Measurements from ENCODE around the gene OR7C1.

OR7C1 gene

GRCh38 chr19:14762111-14762510 lies 72.9 kb downstream of the OR7C1 start:
- H3K4me3 ChIP-seq (replicated peaks; ENCODE audit: low read depth, low read length) = no peak overlapping the region
- H3K36me3 ChIP-seq (ENCODE audit: control insufficient read depth, insufficient read depth, low read length) = no peaks in the 10 kb centered on the region
- no peak for TF ChIP-seq CTCF (IDR thresholded peaks at IDR 0.05; ENCODE audit: insufficient read depth, low read length, poor library complexity, severe bottlenecking)
- H3K27me3 ChIP-seq (replicated peaks; ENCODE audit: control insufficient read depth, insufficient read depth, low read length) = no peaks in the 10 kb centered on the region
- DNase-seq (ENCODE audit: extremely low read depth, insufficient read length) = no peak

- no peak for DNase-seq (ENCODE audit: extremely low read depth, insufficient read length)
- H3K36me3 ChIP-seq (ENCODE audit: control insufficient read depth, insufficient read depth, low read length) = no peaks in the 10 kb centered on the region
- no peak for TF ChIP-seq CTCF (IDR thresholded peaks at IDR 0.05; ENCODE audit: insufficient read depth, low read length, poor library complexity, severe bottlenecking)
- no peak overlapping the region for H3K4me3 ChIP-seq (replicated peaks; ENCODE audit: low read depth, low read length)
- H3K27me3 ChIP-seq (replicated peaks; ENCODE audit: control insufficient read depth, insufficient read depth, low read length) = no peaks in the 10 kb centered on the region
These were observed 73.4 kb downstream of the OR7C1 start for GRCh38 chr19:14761607-14762006.

- H3K36me3 ChIP-seq (ENCODE audit: control insufficient read depth, insufficient read depth, low read length) = no peaks in the 10 kb centered on the region
- no peaks in the 10 kb centered on the region for H3K27me3 ChIP-seq (replicated peaks; ENCODE audit: control insufficient read depth, insufficient read depth, low read length)
- no peak overlapping the region for H3K4me3 ChIP-seq (replicated peaks; ENCODE audit: low read depth, low read length)
- TF ChIP-seq CTCF (IDR thresholded peaks at IDR 0.05; ENCODE audit: insufficient read depth, low read length, poor library complexity, severe bottlenecking) = no peak
- no peak for DNase-seq (ENCODE audit: extremely low read depth, insufficient read length)
These were observed 76.2 kb downstream of the OR7C1 start for GRCh38 chr19:14758816-14759215.

GRCh38 chr19:14748601-14749000 lies 86.4 kb downstream of the OR7C1 start:
- Histone ChIP-seq H3K36me3 (ENCODE audit: control insufficient read depth, insufficient read depth, low read length) (no peaks in the 10 kb centered on the region), H3K27me3 (replicated peaks; ENCODE audit: control insufficient read depth, insufficient read depth, low read length) (no peaks in the 10 kb centered on the region), H3K4me3 (replicated peaks; ENCODE audit: low read depth, low read length) (no peak overlapping the region)
- no peak for DNase-seq (ENCODE audit: extremely low read depth, insufficient read length)
- no peak for TF ChIP-seq CTCF (IDR thresholded peaks at IDR 0.05; ENCODE audit: insufficient read depth, low read length, poor library complexity, severe bottlenecking)
